ENCODE data around the gene PER1. TPM values are rescaled to one million over a fixed set of nuclear protein-coding genes. Genes with fewer than 3 reads are reported as not detected.

PER1 gene
- total RNA-seq, 1 donor from 2014 or later = 64.6 TPM

GRCh38 chr17:8121407-8121680, 30.9 kb downstream of the PER1 start:
- no peak for DNase-seq
- Mint-ChIP-seq H3K27me3 (ENCODE audit: unreplicated experiment) (peaks cover 58% of the 10 kb centered on the region), H3K9me3 (ENCODE audit: unreplicated experiment) (peaks cover 50% of the 10 kb centered on the region), H3K4me3 (ENCODE audit: unreplicated experiment) (peak overlapping the region; percentile 91), H3K36me3 (ENCODE audit: unreplicated experiment) (no peaks in the 10 kb centered on the region), H3K27ac (ENCODE audit: unreplicated experiment) (no peak overlapping the region), H3K4me1 (ENCODE audit: low read depth, unreplicated experiment) (peaks cover 28% of the 10 kb centered on the region)
- no peak for TF ChIP-seq CTCF (IDR thresholded peaks at IDR 0.05; ENCODE audit: partially characterized antibody, unreplicated experiment)

GRCh38 chr17:8120520-8121406, 31.4 kb downstream of the PER1 start:
- peak; percentile 55 for TF ChIP-seq CTCF (IDR thresholded peaks at IDR 0.05; ENCODE audit: partially characterized antibody, unreplicated experiment)
- H3K27me3 Mint-ChIP-seq (ENCODE audit: unreplicated experiment) = peaks cover 53% of the 10 kb centered on the region
- DNase-seq = peak; percentile 75
- peak overlapping the region; percentile 89 for H3K27ac Mint-ChIP-seq (ENCODE audit: unreplicated experiment)
- H3K4me1 Mint-ChIP-seq (ENCODE audit: low read depth, unreplicated experiment) = peaks cover 28% of the 10 kb centered on the region
- H3K9me3 Mint-ChIP-seq (ENCODE audit: unreplicated experiment) = peaks cover 45% of the 10 kb centered on the region
- H3K4me3 Mint-ChIP-seq (ENCODE audit: unreplicated experiment) = peak overlapping the region; percentile 91
- no peaks in the 10 kb centered on the region for H3K36me3 Mint-ChIP-seq (ENCODE audit: unreplicated experiment)

GRCh38 chr17:8119581-8120519, 32.4 kb downstream of the PER1 start:
- Mint-ChIP-seq H3K4me1 (ENCODE audit: low read depth, unreplicated experiment) (peaks cover 24% of the 10 kb centered on the region), H3K9me3 (ENCODE audit: unreplicated experiment) (peaks cover 36% of the 10 kb centered on the region), H3K27ac (ENCODE audit: unreplicated experiment) (peak overlapping the region; percentile 89), H3K4me3 (ENCODE audit: unreplicated experiment) (peak overlapping the region; percentile 91), H3K27me3 (ENCODE audit: unreplicated experiment) (peaks cover 47% of the 10 kb centered on the region), H3K36me3 (ENCODE audit: unreplicated experiment) (no peaks in the 10 kb centered on the region)
- DNase-seq = peak; percentile 86
- TF ChIP-seq CTCF (IDR thresholded peaks at IDR 0.05; ENCODE audit: partially characterized antibody, unreplicated experiment) = no peak

- peak overlapping the region; percentile 92 for H3K4me3 Mint-ChIP-seq (ENCODE audit: unreplicated experiment)
- DNase-seq = peak; percentile 89
- H3K36me3 Mint-ChIP-seq (ENCODE audit: unreplicated experiment) = no peaks in the 10 kb centered on the region
- peaks cover 19% of the 10 kb centered on the region for H3K4me1 Mint-ChIP-seq (ENCODE audit: low read depth, unreplicated experiment)
- H3K9me3 Mint-ChIP-seq (ENCODE audit: unreplicated experiment) = peaks cover 31% of the 10 kb centered on the region
- peak overlapping the region; percentile 89 for H3K27ac Mint-ChIP-seq (ENCODE audit: unreplicated experiment)
- peaks cover 45% of the 10 kb centered on the region for H3K27me3 Mint-ChIP-seq (ENCODE audit: unreplicated experiment)
- peak; percentile 83 for TF ChIP-seq CTCF (IDR thresholded peaks at IDR 0.05; ENCODE audit: partially characterized antibody, unreplicated experiment)
Observed at GRCh38 chr17:8118769-8119580, 33.2 kb downstream of the PER1 start.
